OCI-LY7 (cell line): Measurements from ENCODE around the gene NAV2. TPM values are rescaled to one million over a fixed set of nuclear protein-coding genes. Genes with fewer than 3 reads are reported as not detected.
"Not testable (repeated sequence)": the region's sequence is repeated elsewhere in the genome, so short reads cannot be mapped to it uniquely, and the experiment has no call there.

ENCODE experiments used
- BruUV-seq: library from RNA; stranded (reverse); fragments of 400-500 nt; replicated peaks from 2 replicates; lab custom pipeline; 2021; lab: Mats Ljungman, UMichigan
- CTCF ChIA-PET: fragments of 300-600 bp; sonication (Branson Sonifier 250); formaldehyde crosslinking; loops from one replicate; lab custom pipeline; 2022; ENCODE audit warnings: antibody characterized with exemption; ENCODE audit not compliant: unreplicated experiment; lab: Charles Lee
- POLR2A ChIA-PET: fragments of 300-600 bp; sonication (Branson Sonifier 250); formaldehyde crosslinking; loops from one replicate; lab custom pipeline; 2022; ENCODE audit warnings: antibody characterized with exemption; lab: Charles Lee
- DNase-seq: peaks from one replicate; pipeline ENCODE4 v3.0.0-alpha.2; 2015; ENCODE audit warnings: low spot score
- H2AFZ ChIP-seq: fragments of 200-600 bp; sonication (generic), shearing (Covaris generic); 2 replicates; pipeline ENCODE4 v1.6.1; 2014; ENCODE audit warnings: mild to moderate bottlenecking, antibody characterized with exemption, low read length, moderate library complexity
- H3K27ac ChIP-seq: fragments of 200-600 bp; sonication (generic); 2 replicates; pipeline ENCODE4 v1.5.1; 2014; ENCODE audit warnings: mixed run types, low read depth, mild to moderate bottlenecking, moderate library complexity, low read length, inconsistent platforms; ENCODE audit not compliant: poor library complexity, severe bottlenecking
- H3K36me3 ChIP-seq: fragments of 200-600 bp; sonication (generic); 2 replicates; pipeline ENCODE4 v1.6.1; 2014; ENCODE audit warnings: mild to moderate bottlenecking, antibody characterized with exemption, low read length, moderate library complexity, mixed read lengths; ENCODE audit not compliant: insufficient read depth
- H3K4me1 ChIP-seq: fragments of 200-600 bp; sonication (generic); 2 replicates; pipeline ENCODE4 v1.5.1; 2014; ENCODE audit warnings: mild to moderate bottlenecking, low read length; ENCODE audit not compliant: insufficient read depth, poor library complexity, severe bottlenecking
- H3K4me2 ChIP-seq: fragments of 200-600 bp; sonication (generic); 2 replicates; pipeline ENCODE4 v1.6.1; 2014; ENCODE audit warnings: mild to moderate bottlenecking, low read length
- H3K4me3 ChIP-seq: fragments of 200-600 bp; sonication (generic); 2 replicates; pipeline ENCODE4 v1.5.1; 2014; ENCODE audit warnings: mild to moderate bottlenecking, low read depth, low read length; ENCODE audit not compliant: poor library complexity, severe bottlenecking
- H3K79me2 ChIP-seq: fragments of 200-600 bp; sonication (generic); 2 replicates; pipeline ENCODE4 v1.6.1; 2016; ENCODE audit warnings: low read depth, mild to moderate bottlenecking, low read length, moderate library complexity, mixed read lengths; ENCODE audit not compliant: insufficient read depth
- H3K9me2 ChIP-seq: fragments of 200-600 bp; sonication (generic); 2 replicates; pipeline ENCODE4 v1.6.1; 2016; ENCODE audit warnings: mild to moderate bottlenecking, low read length, mixed read lengths; ENCODE audit not compliant: insufficient read depth
- H3K9me3 ChIP-seq: fragments of 200-600 bp; sonication (generic); 2 replicates; pipeline ENCODE4 v1.6.1; 2014; ENCODE audit warnings: mild to moderate bottlenecking, mixed run types, low read length, mixed read lengths
- H4K20me1 ChIP-seq: fragments of 200-600 bp; sonication (generic); 2 replicates; pipeline ENCODE4 v1.6.1; 2014; ENCODE audit warnings: mild to moderate bottlenecking, antibody characterized with exemption, low read length, moderate library complexity, mixed read lengths; ENCODE audit not compliant: insufficient read depth
- EZH2phosphoT487 ChIP-seq: fragments of 200-600 bp; sonication (generic); IDR thresholded peaks from 2 replicates; pipeline ENCODE4 v1.6.1; 2018; ENCODE audit warnings: low read depth, borderline replicate concordance, mild to moderate bottlenecking, mixed run types, antibody characterized with exemption, low read length, moderate library complexity, mixed read lengths
- intact Hi-C: fragments of 100-400 bp; cut with micrococcal nuclease; formaldehyde crosslinking; loops from one replicate; pipeline ENCODE4 v1.10.0; 2022; ENCODE audit not compliant: unreplicated experiment
- total RNA-seq, 2 experiments: library from RNA; depleted of rRNA in 1 of 2; stranded (reverse); fragments of >200 nt in 1 of 2; shearing (Covaris generic) in 1 of 2; gene quantifications; 2 replicates each; pipeline ENCODE4 v1.2.3, GENCODE V29; 2014 to 2022
- TF ChIP-seq, protein P1 (sequence below): fragments of 200-600 bp; sonication (generic); conservative IDR thresholded peaks from 2 replicates; pipeline ENCODE4 v1.5.1; 2014; ENCODE audit warnings: mild to moderate bottlenecking, antibody characterized with exemption, low read length, moderate library complexity, mixed read lengths

NAV2 gene
- total RNA-seq, 2 experiments from 2014 or later, result 0.06 to 0.68 TPM

- no peak for DNase-seq
- no peaks in the 10 kb centered on the region for H3K36me3 ChIP-seq
- no TSS peak for BruUV-seq
- H2AFZ ChIP-seq, result no peak overlapping the region
- H3K27ac ChIP-seq, result no peak overlapping the region
- intact Hi-C loops, result no loop called here
- H3K9me2 ChIP-seq, result no peaks in the 10 kb centered on the region
- TF ChIP-seq, protein P1, sequence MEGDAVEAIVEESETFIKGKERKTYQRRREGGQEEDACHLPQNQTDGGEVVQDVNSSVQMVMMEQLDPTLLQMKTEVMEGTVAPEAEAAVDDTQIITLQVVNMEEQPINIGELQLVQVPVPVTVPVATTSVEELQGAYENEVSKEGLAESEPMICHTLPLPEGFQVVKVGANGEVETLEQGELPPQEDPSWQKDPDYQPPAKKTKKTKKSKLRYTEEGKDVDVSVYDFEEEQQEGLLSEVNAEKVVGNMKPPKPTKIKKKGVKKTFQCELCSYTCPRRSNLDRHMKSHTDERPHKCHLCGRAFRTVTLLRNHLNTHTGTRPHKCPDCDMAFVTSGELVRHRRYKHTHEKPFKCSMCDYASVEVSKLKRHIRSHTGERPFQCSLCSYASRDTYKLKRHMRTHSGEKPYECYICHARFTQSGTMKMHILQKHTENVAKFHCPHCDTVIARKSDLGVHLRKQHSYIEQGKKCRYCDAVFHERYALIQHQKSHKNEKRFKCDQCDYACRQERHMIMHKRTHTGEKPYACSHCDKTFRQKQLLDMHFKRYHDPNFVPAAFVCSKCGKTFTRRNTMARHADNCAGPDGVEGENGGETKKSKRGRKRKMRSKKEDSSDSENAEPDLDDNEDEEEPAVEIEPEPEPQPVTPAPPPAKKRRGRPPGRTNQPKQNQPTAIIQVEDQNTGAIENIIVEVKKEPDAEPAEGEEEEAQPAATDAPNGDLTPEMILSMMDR, result no peak
- no peak for TF ChIP-seq EZH2phosphoT487
- H3K9me3 ChIP-seq, result no peaks in the 10 kb centered on the region
- ChIA-PET CTCF (no interaction called here), POLR2A (interaction anchor here (0.7 to 2.6 kb wide), 3 partner anchors 23 to 679 kb away, joined by 3 to 6 read pairs (median 3); no protein-coding TSS in a partner anchor)
- no peaks in the 10 kb centered on the region for H3K79me2 ChIP-seq
- H3K4me2 ChIP-seq, result no peak overlapping the region
- no peaks in the 10 kb centered on the region for H3K4me1 ChIP-seq
- H4K20me1 ChIP-seq, result no peaks in the 10 kb centered on the region
- H3K4me3 ChIP-seq, result no peak overlapping the region
Observed at GRCh38 chr11:20081336-20081735, 368.7 kb downstream of the NAV2 start.

- H3K9me2 ChIP-seq, H3K4me3 ChIP-seq, DNase-seq, CTCF ChIA-PET, H3K36me3 ChIP-seq, H3K27ac ChIP-seq, H4K20me1 ChIP-seq, H2AFZ ChIP-seq, H3K9me3 ChIP-seq, H3K79me2 ChIP-seq, intact Hi-C loops, POLR2A ChIA-PET, BruUV-seq, H3K4me1 ChIP-seq, H3K4me2 ChIP-seq: not testable (repeated sequence)
Observed at GRCh38 chr11:20083877-20084276, 371.2 kb downstream of the NAV2 start.

- no TSS peak for BruUV-seq
- Histone ChIP-seq H3K9me3 (no peaks in the 10 kb centered on the region), H3K4me1 (no peaks in the 10 kb centered on the region), H2AFZ (no peak overlapping the region), H3K4me2 (no peak overlapping the region), H3K36me3 (no peaks in the 10 kb centered on the region), H4K20me1 (no peaks in the 10 kb centered on the region), H3K9me2 (no peaks in the 10 kb centered on the region), H3K4me3 (no peak overlapping the region), H3K27ac (no peak overlapping the region), H3K79me2 (no peaks in the 10 kb centered on the region)
- ChIA-PET POLR2A (no interaction called here), CTCF (no interaction called here)
- TF ChIP-seq EZH2phosphoT487, result no peak
- TF ChIP-seq, protein P1, result no peak
- DNase-seq, result no peak
- intact Hi-C loops, result no loop called here
Observed at GRCh38 chr11:20084921-20085814, 372.5 kb downstream of the NAV2 start.
